ENCODE results near the gene CABLES2. TPM values are rescaled to one million over a fixed set of nuclear protein-coding genes. Genes with fewer than 3 reads are reported as not detected.
"Not testable (repeated sequence)": the region's sequence is repeated elsewhere in the genome, so short reads cannot be mapped to it uniquely, and the experiment has no call there.

The CABLES2 gene
- total and polyA plus RNA-seq, 4 donors: 0.92 to 3.2 (median 2.0) TPM

DNA sequence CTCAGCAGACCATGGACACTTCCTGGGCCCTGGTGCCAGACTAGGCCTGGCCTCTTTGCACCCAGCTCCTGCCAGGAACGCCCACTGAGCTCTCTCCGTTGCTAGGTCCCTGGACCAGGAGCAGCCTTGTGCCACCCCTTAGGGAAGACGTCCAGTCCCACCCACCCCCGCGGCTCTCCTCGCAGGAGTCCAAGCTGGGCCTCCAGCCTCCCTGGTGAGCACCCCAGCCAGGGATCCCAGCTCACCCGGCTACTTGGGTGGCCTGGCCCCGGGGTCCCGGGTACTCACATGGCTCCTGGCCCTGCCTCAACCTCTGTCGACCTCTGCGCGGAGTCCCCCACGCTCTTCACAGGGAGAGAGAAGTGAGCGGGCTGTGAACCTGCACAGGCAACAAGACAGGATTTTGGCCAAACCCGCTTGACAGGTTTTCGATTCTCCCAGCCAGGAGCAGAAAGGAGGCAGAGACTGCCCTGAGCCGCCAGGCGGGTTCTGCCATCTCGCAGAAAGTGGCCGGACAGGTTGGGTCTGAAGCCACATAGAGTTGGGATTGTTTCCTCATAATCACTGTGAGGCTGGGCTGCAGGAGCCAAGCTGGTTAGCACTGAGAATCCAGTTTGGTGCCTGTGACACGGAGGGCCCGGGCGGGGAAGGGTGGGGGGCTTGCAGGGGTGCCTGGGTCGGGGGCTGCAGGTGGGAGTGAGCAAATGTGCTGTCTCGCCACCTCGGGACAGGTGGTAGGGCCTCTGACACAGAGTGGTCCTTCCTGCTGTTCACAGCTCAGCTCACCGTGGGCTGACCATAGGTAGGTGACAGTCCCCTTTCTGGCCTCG, 20.3 kb upstream of the CABLES2 start, which contains the start of gene RBBP8NL:
TSS of gene RBBP8NL (minus strand) at position 368 of the 830 bp plus-strand sequence. CDS start 7,892 bp downstream, outside the sequence.
- H3K27me3 ChIP-seq (ENCODE audit: control insufficient read depth in 4 of 4, insufficient read depth in 4 of 4, low read length in 3 of 4): no peaks in the 10 kb centered on the region
- DNase-seq (ENCODE audit: low spot score): no peak
- TF ChIP-seq HNF4A (conservative IDR thresholded peaks at IDR 0.05): no peak
- TF ChIP-seq SP1 (IDR thresholded peaks at IDR 0.05): peak; percentile 32
- no peaks in the 10 kb centered on the region for H3K9me3 ChIP-seq (ENCODE audit: control insufficient read depth in 4 of 4, low read length in 3 of 4)
- H3K9ac ChIP-seq (ENCODE audit: low read depth in 1 of 2, low read length in 2 of 2): no peak within 1 kb of the TSS
- H3K27ac ChIP-seq (ENCODE audit: low read depth in 1 of 2, low read length in 2 of 2): no peak within 1 kb of the TSS
- 66% methylated on average over 28 of the region's 28 CpGs for WGBS
- H3K4me1 ChIP-seq (ENCODE audit: control insufficient read depth in 4 of 4, insufficient read depth in 4 of 4, low read length in 3 of 4): no peaks in the 10 kb centered on the region
- H3K36me3 ChIP-seq (ENCODE audit: control insufficient read depth in 4 of 4, insufficient read depth in 3 of 4, low read depth in 1 of 4, low read length in 3 of 4): no peaks in the 10 kb centered on the region
- H3K4me3 ChIP-seq (ENCODE audit: low read depth in 1 of 3, low read length in 3 of 3): no peak within 1 kb of the TSS

DNA sequence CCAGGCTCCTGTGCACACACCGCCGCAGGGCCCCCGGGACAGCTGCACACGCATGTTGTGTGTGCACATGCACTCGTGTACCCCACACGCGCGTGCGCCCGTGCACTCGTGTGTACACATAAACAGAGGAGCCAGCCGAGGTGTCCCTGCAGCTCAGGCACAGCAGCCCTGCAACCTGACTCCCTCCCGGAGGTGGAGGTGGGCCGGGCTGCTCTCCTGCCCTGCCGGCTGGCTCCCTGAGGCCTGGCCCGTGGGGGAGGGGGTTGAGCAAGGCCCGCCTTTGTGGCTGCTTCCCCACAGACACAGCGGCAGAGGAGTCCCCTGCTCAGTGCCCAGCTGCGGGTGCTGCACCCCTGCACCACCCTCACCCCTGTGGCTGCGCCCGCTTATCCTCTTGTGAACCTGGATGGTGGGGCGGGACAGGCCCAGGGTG, 19.6 kb upstream of the CABLES2 start:
- H3K9ac ChIP-seq (ENCODE audit: low read depth in 1 of 2, low read length in 2 of 2): no peak overlapping the region
- no peaks in the 10 kb centered on the region for H3K9me3 ChIP-seq (ENCODE audit: control insufficient read depth in 4 of 4, low read length in 3 of 4)
- no peak for DNase-seq (ENCODE audit: low spot score)
- no peaks in the 10 kb centered on the region for H3K27me3 ChIP-seq (ENCODE audit: control insufficient read depth in 4 of 4, insufficient read depth in 4 of 4, low read length in 3 of 4)
- H3K4me1 ChIP-seq (ENCODE audit: control insufficient read depth in 4 of 4, insufficient read depth in 4 of 4, low read length in 3 of 4): no peaks in the 10 kb centered on the region
- no peak overlapping the region for H3K4me3 ChIP-seq (ENCODE audit: low read depth in 1 of 3, low read length in 3 of 3)
- 44% methylated on average over 22 of the region's 22 CpGs for WGBS
- H3K36me3 ChIP-seq (ENCODE audit: control insufficient read depth in 4 of 4, insufficient read depth in 3 of 4, low read depth in 1 of 4, low read length in 3 of 4): no peaks in the 10 kb centered on the region
- TF ChIP-seq GABPA (IDR thresholded peaks at IDR 0.05 in 1 of 2, conservative IDR thresholded peaks at IDR 0.05 in 1 of 2): no peak
- H3K27ac ChIP-seq (ENCODE audit: low read depth in 1 of 2, low read length in 2 of 2): no peak overlapping the region

DNA sequence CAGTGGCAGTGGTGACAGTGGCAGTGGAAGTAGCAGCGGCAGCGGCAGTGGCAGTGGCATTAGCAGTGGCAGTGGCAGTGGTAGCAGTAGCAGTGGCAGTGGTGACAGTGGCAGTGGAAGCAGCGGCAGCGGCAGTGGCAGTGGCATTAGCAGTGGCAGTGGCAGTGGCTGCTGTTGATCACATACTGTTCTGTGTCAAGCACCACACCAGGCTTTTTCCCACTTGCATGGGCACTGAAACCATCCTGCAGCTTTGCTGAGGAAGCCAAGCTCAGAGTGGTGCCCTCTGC, 18.9 kb upstream of the CABLES2 start:
- not testable (repeated sequence) for H3K4me3 ChIP-seq (ENCODE audit: low read depth in 1 of 3, low read length in 3 of 3); H3K4me1 ChIP-seq (ENCODE audit: control insufficient read depth in 4 of 4, insufficient read depth in 4 of 4, low read length in 3 of 4); H3K36me3 ChIP-seq (ENCODE audit: control insufficient read depth in 4 of 4, insufficient read depth in 3 of 4, low read depth in 1 of 4, low read length in 3 of 4); H3K27me3 ChIP-seq (ENCODE audit: control insufficient read depth in 4 of 4, insufficient read depth in 4 of 4, low read length in 3 of 4); H3K9ac ChIP-seq (ENCODE audit: low read depth in 1 of 2, low read length in 2 of 2); H3K9me3 ChIP-seq (ENCODE audit: control insufficient read depth in 4 of 4, low read length in 3 of 4); H3K27ac ChIP-seq (ENCODE audit: low read depth in 1 of 2, low read length in 2 of 2); DNase-seq (ENCODE audit: low spot score)
- 99% methylated on average over 4 of the region's 4 CpGs for WGBS

DNA sequence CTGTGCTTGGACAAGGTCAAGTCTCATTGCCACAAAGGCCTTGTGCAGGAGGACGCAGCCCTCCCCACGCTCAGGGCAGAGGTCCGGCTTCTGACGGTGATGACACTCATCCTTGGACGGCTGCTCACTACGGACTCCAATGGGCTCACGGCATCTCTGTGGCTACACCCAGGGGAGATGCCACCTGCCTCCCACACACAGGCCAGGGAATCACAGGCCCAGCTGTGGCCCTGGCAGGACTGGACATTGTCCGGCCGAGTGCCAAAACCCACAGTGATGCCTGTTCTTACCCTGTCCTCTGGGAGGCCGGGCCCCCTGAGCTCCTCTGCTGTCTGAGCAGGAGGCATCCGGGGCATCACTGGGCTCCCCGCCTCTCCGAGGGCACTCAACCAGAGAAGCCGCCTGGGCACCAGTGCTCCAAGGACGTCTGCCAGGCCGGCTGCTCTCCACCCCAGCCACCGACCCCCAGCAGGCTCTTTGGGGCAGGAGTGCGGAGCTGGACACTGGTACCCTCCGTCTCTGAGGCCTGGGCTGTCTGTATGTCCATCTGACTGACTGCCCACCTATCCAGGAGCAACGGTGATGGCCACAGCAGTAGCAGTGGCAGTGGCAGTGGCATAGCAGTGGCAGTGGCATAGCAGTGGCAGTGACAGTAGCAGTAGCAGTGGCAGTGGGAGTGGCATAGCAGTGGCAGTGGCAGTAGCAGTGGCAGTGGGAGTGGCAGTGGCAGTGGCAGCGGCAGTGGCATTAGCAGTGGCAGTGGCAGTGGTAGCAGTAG, 18.4 kb upstream of the CABLES2 start:
- H3K27ac ChIP-seq (ENCODE audit: low read depth in 1 of 2, low read length in 2 of 2): no peak overlapping the region

More for the DNA sequence above, 18.4 kb upstream of the CABLES2 start:
- Histone ChIP-seq H3K36me3 (ENCODE audit: control insufficient read depth in 4 of 4, insufficient read depth in 3 of 4, low read depth in 1 of 4, low read length in 3 of 4) (no peaks in the 10 kb centered on the region), H3K27me3 (ENCODE audit: control insufficient read depth in 4 of 4, insufficient read depth in 4 of 4, low read length in 3 of 4) (no peaks in the 10 kb centered on the region), H3K4me3 (ENCODE audit: low read depth in 1 of 3, low read length in 3 of 3) (no peak overlapping the region), H3K4me1 (ENCODE audit: control insufficient read depth in 4 of 4, insufficient read depth in 4 of 4, low read length in 3 of 4) (no peaks in the 10 kb centered on the region), H3K9me3 (ENCODE audit: control insufficient read depth in 4 of 4, low read length in 3 of 4) (no peaks in the 10 kb centered on the region), H3K9ac (ENCODE audit: low read depth in 1 of 2, low read length in 2 of 2) (no peak overlapping the region)
- WGBS: 77% methylated on average over 21 of the region's 21 CpGs
- DNase-seq (ENCODE audit: low spot score): no peak
- TF ChIP-seq YY1 (IDR thresholded peaks at IDR 0.05) (no peak), NR2F2 (IDR thresholded peaks at IDR 0.05) (no peak), RAD21 (IDR thresholded peaks at IDR 0.05) (no peak), FOXA1 (IDR thresholded peaks at IDR 0.05) (no peak), RXRA (IDR thresholded peaks at IDR 0.05) (no peak), FOXA2 (IDR thresholded peaks at IDR 0.05) (no peak), JUND (IDR thresholded peaks at IDR 0.05) (no peak), HNF4G (IDR thresholded peaks at IDR 0.05) (no peak), EGR1 (IDR thresholded peaks at IDR 0.05; ENCODE audit: low read depth in 2 of 2) (no peak), GABPA (IDR thresholded peaks at IDR 0.05 in 1 of 2, conservative IDR thresholded peaks at IDR 0.05 in 1 of 2) (no peak)
- TF ChIP-seq, protein P1, sequence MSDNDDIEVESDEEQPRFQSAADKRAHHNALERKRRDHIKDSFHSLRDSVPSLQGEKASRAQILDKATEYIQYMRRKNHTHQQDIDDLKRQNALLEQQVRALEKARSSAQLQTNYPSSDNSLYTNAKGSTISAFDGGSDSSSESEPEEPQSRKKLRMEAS (IDR thresholded peaks at IDR 0.05): no peak
- TF ChIP-seq, protein P2, sequence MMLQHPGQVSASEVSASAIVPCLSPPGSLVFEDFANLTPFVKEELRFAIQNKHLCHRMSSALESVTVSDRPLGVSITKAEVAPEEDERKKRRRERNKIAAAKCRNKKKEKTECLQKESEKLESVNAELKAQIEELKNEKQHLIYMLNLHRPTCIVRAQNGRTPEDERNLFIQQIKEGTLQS (IDR thresholded peaks at IDR 0.05): no peak

All from liver (tissue), 9 donors.